Activated CD4-positive, alpha-beta T cell treated with anti-CD3 and anti-CD28 coated beads for 36 hours (primary cell): Measurements from ENCODE around the gene LRBA. TPM values are rescaled to one million over a fixed set of nuclear protein-coding genes. Genes with fewer than 3 reads are reported as not detected.

Source experiments
- ATAC-seq: fragments of 200-7000 bp; cut with Tn5 transposase; one replicate; pipeline ENCODE4 v1.10.0; 2021; ENCODE audit warnings: mild to moderate bottlenecking, moderate library complexity
- CTCF ChIA-PET: fragments of 350-600 bp; sonication (Branson Sonifier 250); formaldehyde crosslinking; loops from one replicate; lab custom pipeline; 2021; ENCODE audit warnings: antibody characterized with exemption; lab: Charles Lee
- POLR2A ChIA-PET: fragments of 350-600 bp; sonication (Branson Sonifier 250); formaldehyde crosslinking; loops from one replicate; lab custom pipeline; 2021; ENCODE audit warnings: antibody characterized with exemption, inconsistent platforms; lab: Charles Lee
- DNase-seq: peaks from one replicate; pipeline ENCODE4 v3.0.0-alpha.2; 2020
- H3K27ac Mint-ChIP-seq: one replicate; pipeline ENCODE4 v1.8.0; 2021; ENCODE audit warnings: mixed read lengths
- H3K27me3 Mint-ChIP-seq: one replicate; pipeline ENCODE4 v1.8.0; 2021; ENCODE audit warnings: mixed read lengths
- H3K36me3 Mint-ChIP-seq: one replicate; pipeline ENCODE4 v1.8.0; 2021; ENCODE audit warnings: low read depth, mixed read lengths
- H3K4me1 Mint-ChIP-seq: one replicate; pipeline ENCODE4 v1.8.0; 2021; ENCODE audit warnings: mixed read lengths
- H3K4me3 Mint-ChIP-seq: one replicate; pipeline ENCODE4 v1.8.0; 2021; ENCODE audit warnings: mild to moderate bottlenecking, moderate library complexity, mixed read lengths
- H3K9me3 Mint-ChIP-seq: one replicate; pipeline ENCODE4 v1.8.0; 2021; ENCODE audit warnings: low read depth, mixed read lengths
- intact Hi-C, 2 experiments: fragments of 100-400 bp; cut with DNase I in 1 of 2; cut with micrococcal nuclease in 1 of 2; formaldehyde crosslinking; loops; one replicate each; pipeline versions ENCODE4 v1.14.2 to v1.15.1; 2022 to 2024; cut with DNase I, micrococcal nuclease
- total RNA-seq, 2 experiments: library from RNA; stranded (reverse); gene quantifications; one replicate each; pipeline ENCODE4 v1.2.3, GENCODE V29; 2021

LRBA gene
- total RNA-seq, 2 experiments from 2014 or later, result 56.6 to 59.2 TPM

GRCh38 chr4:150381036-150381435 is 634.0 kb downstream of the LRBA start:
- ATAC-seq, result no peak
- ChIA-PET CTCF (interaction anchor here (0.7 kb wide), 1 partner anchor 190 kb away, joined by 3 read pairs; no protein-coding TSS in a partner anchor), POLR2A (no interaction called here)
- Mint-ChIP-seq H3K9me3 (no peaks in the 10 kb centered on the region), H3K27ac (no peak overlapping the region), H3K4me1 (peaks cover 2% of the 10 kb centered on the region), H3K4me3 (no peak overlapping the region), H3K36me3 (peaks cover 9% of the 10 kb centered on the region), H3K27me3 (no peaks in the 10 kb centered on the region)
- no peak for DNase-seq
- intact Hi-C loops, result no loop called here

- Mint-ChIP-seq H3K27me3 (no peaks in the 10 kb centered on the region), H3K4me3 (no peak overlapping the region), H3K27ac (no peak overlapping the region), H3K4me1 (peaks cover 2% of the 10 kb centered on the region), H3K36me3 (peaks cover 9% of the 10 kb centered on the region), H3K9me3 (no peaks in the 10 kb centered on the region)
- ChIA-PET POLR2A (no interaction called here), CTCF (no interaction called here)
- intact Hi-C loops, result no loop called here
- DNase-seq, result no peak
- no peak for ATAC-seq
These were observed 635.6 kb downstream of the LRBA start for GRCh38 chr4:150379454-150379853.

- Mint-ChIP-seq H3K27ac (no peak overlapping the region), H3K4me1 (no peaks in the 10 kb centered on the region), H3K4me3 (no peak overlapping the region), H3K9me3 (no peaks in the 10 kb centered on the region), H3K27me3 (no peaks in the 10 kb centered on the region), H3K36me3 (peaks cover 10% of the 10 kb centered on the region)
- POLR2A ChIA-PET, result no interaction called here
- intact Hi-C loops, result no loop called here
- DNase-seq (no peak), ATAC-seq (no peak)
- CTCF ChIA-PET, result no interaction called here
These were observed 640.1 kb downstream of the LRBA start for GRCh38 chr4:150375025-150375424.

GRCh38 chr4:150371869-150372268 is 643.2 kb downstream of the LRBA start:
- POLR2A ChIA-PET, result no interaction called here
- Mint-ChIP-seq H3K4me1 (no peaks in the 10 kb centered on the region), H3K4me3 (no peak overlapping the region), H3K36me3 (peaks cover 7% of the 10 kb centered on the region), H3K27me3 (no peaks in the 10 kb centered on the region), H3K27ac (no peak overlapping the region), H3K9me3 (no peaks in the 10 kb centered on the region)
- ATAC-seq, result no peak
- intact Hi-C loops, result no loop called here
- no peak for DNase-seq
- CTCF ChIA-PET, result no interaction called here

GRCh38 chr4:150369434-150370380 is 645.4 kb downstream of the LRBA start:
- intact Hi-C loops, result no loop called here
- Mint-ChIP-seq H3K9me3 (no peaks in the 10 kb centered on the region), H3K27ac (no peak overlapping the region), H3K4me3 (no peak overlapping the region), H3K36me3 (peaks cover 4% of the 10 kb centered on the region), H3K27me3 (no peaks in the 10 kb centered on the region), H3K4me1 (no peaks in the 10 kb centered on the region)
- CTCF ChIA-PET, result no interaction called here
- DNase-seq, result no peak
- no peak for ATAC-seq
- POLR2A ChIA-PET, result no interaction called here

GRCh38 chr4:150368667-150369066 is 646.4 kb downstream of the LRBA start:
- H3K27me3 Mint-ChIP-seq, result no peaks in the 10 kb centered on the region
- H3K27ac Mint-ChIP-seq, result no peak overlapping the region
- H3K9me3 Mint-ChIP-seq, result no peaks in the 10 kb centered on the region
- ChIA-PET CTCF (no interaction called here), POLR2A (no interaction called here)
- peaks cover 6% of the 10 kb centered on the region for H3K4me1 Mint-ChIP-seq
- intact Hi-C loops, result no loop called here
- ATAC-seq (no peak), DNase-seq (no peak)
- peaks cover 2% of the 10 kb centered on the region for H3K36me3 Mint-ChIP-seq
- no peak overlapping the region for H3K4me3 Mint-ChIP-seq

GRCh38 chr4:150367326-150367725 is 647.8 kb downstream of the LRBA start:
- ChIA-PET CTCF (interaction anchor here (0.6 kb wide), 1 partner anchor 108 kb away, joined by 3 read pairs; no protein-coding TSS in a partner anchor), POLR2A (no interaction called here)
- ATAC-seq, result no peak
- H3K27me3 Mint-ChIP-seq, result no peaks in the 10 kb centered on the region
- DNase-seq, result no peak
- no peak overlapping the region for H3K4me3 Mint-ChIP-seq
- H3K9me3 Mint-ChIP-seq, result no peaks in the 10 kb centered on the region
- H3K4me1 Mint-ChIP-seq, result peaks cover 6% of the 10 kb centered on the region
- H3K36me3 Mint-ChIP-seq, result peaks cover 2% of the 10 kb centered on the region
- H3K27ac Mint-ChIP-seq, result no peak overlapping the region
- intact Hi-C loops, result no loop called here

- Mint-ChIP-seq H3K27ac (no peak overlapping the region), H3K9me3 (no peaks in the 10 kb centered on the region), H3K27me3 (no peaks in the 10 kb centered on the region), H3K4me3 (no peak overlapping the region), H3K4me1 (peaks cover 6% of the 10 kb centered on the region), H3K36me3 (peaks cover 2% of the 10 kb centered on the region)
- ATAC-seq, result no peak
- intact Hi-C loops, result no loop called here
- ChIA-PET CTCF (interaction anchor here (0.6 kb wide), 1 partner anchor 107 kb away, joined by 3 read pairs; no protein-coding TSS in a partner anchor), POLR2A (no interaction called here)
- no peak for DNase-seq
These were observed 648.5 kb downstream of the LRBA start for GRCh38 chr4:150366487-150366999.

- no peaks in the 10 kb centered on the region for H3K36me3 Mint-ChIP-seq
- intact Hi-C loops, result no loop called here
These were observed 651.1 kb downstream of the LRBA start for GRCh38 chr4:150363721-150364688.

GRCh38 chr4:150358691-150359090 is 656.4 kb downstream of the LRBA start:
- Mint-ChIP-seq H3K4me3 (no peak overlapping the region), H3K27me3 (no peaks in the 10 kb centered on the region), H3K27ac (no peak overlapping the region), H3K4me1 (peaks cover 3% of the 10 kb centered on the region), H3K9me3 (no peaks in the 10 kb centered on the region), H3K36me3 (no peaks in the 10 kb centered on the region)
- ATAC-seq (no peak), DNase-seq (no peak)
- CTCF ChIA-PET, result no interaction called here
- POLR2A ChIA-PET, result no interaction called here
- intact Hi-C loops, result no loop called here

More at GRCh38 chr4:150363721-150364688, 651.1 kb downstream of the LRBA start:
- Mint-ChIP-seq H3K27ac (no peak overlapping the region), H3K27me3 (no peaks in the 10 kb centered on the region), H3K4me1 (peaks cover 8% of the 10 kb centered on the region), H3K9me3 (no peaks in the 10 kb centered on the region), H3K4me3 (no peak overlapping the region)
- DNase-seq, result no peak
- ChIA-PET POLR2A (no interaction called here), CTCF (interaction anchor here (1.0 to 1.1 kb wide), 2 partner anchors 10 to 14 kb away, joined by 3 read pairs; no protein-coding TSS in a partner anchor)
- ATAC-seq, result peak; percentile 71

- POLR2A ChIA-PET, result no interaction called here
- ATAC-seq (no peak), DNase-seq (no peak)
- Mint-ChIP-seq H3K4me3 (no peak overlapping the region), H3K27ac (no peak overlapping the region), H3K9me3 (no peaks in the 10 kb centered on the region), H3K36me3 (no peaks in the 10 kb centered on the region), H3K4me1 (peaks cover 3% of the 10 kb centered on the region), H3K27me3 (no peaks in the 10 kb centered on the region)
- CTCF ChIA-PET, result no interaction called here
- intact Hi-C loops, result no loop called here
These were observed 657.3 kb downstream of the LRBA start for GRCh38 chr4:150357829-150358228.
